Spleen (tissue), 7 donors: ENCODE data around the gene DEUP1.

Experiments
- CTCF ChIP-seq, 11 experiments: fragments of 200-600 bp in 7 of 11; fragments of 450-650 bp in 4 of 11; sonication (generic) in 4 of 11; IDR thresholded peaks in 8 of 11; conservative IDR thresholded peaks in 3 of 11; 1 replicate in 7 of 11; 2 replicates in 4 of 11; pipeline versions ENCODE4 v1.4.0 to v1.8.0; 2016 to 2021; ENCODE audit warnings: antibody characterized with exemption in 11 of 11, inconsistent platforms in 4 of 11, mild to moderate bottlenecking in 1 of 11
- POLR2A ChIP-seq, 3 donors: fragments of 450-650 bp; IDR thresholded peaks; one replicate each; pipeline ENCODE4 v1.5.1; 2017; ENCODE audit warnings: antibody characterized with exemption in 3 of 3, mild to moderate bottlenecking in 1 of 3
- POLR2AphosphoS5 ChIP-seq, 3 donors: sonication (generic); formaldehyde crosslinking; IDR thresholded peaks; one replicate each; pipeline ENCODE4 v1.5.1; 2017; ENCODE audit warnings: antibody characterized with exemption in 3 of 3
- donor health status: DM: no; HTN: no; CAD: no; lungs with moderate emphysema.
- donor health status: DM: no; HTN: no; CAD: no.
- donor health status: DM: no; HTN: no; CAD: no.

DNA sequence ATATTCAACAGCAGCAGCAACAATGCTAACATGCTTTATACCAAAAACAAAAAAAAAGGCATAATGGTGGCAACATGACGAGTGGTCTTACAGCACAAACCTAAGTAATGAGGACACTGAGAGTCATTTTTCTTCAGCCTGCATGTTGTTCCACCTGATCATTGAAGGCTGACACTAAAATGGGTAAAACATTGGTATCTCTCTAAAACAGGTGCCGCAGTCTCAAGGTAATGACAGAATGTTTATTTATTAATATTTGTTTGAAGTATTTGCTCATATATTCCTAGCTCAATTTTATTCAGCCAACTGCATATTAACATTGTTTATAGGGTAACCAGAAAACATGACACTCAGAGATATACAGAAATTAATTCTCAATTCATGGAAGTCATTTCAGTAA lies 8.3 kb upstream of the DEUP1 start:
- TF ChIP-seq CTCF (IDR thresholded peaks at IDR 0.05 in 8 of 11, conservative IDR thresholded peaks at IDR 0.05 in 3 of 11) (no peak), POLR2A (IDR thresholded peaks at IDR 0.05) (no peak), POLR2AphosphoS5 (IDR thresholded peaks at IDR 0.05) (no peak)
